Activated CD8-positive, alpha-beta memory T cell treated with anti-CD3 and anti-CD28 coated beads, Interleukin-2, amount 10 ng/mL, durations not matched to agents 7 days and 5 days (primary cell): ENCODE data around the gene CDS2. TPM values are rescaled to one million over a fixed set of nuclear protein-coding genes. Genes with fewer than 3 reads are reported as not detected.

Experiments
- ATAC-seq: fragments of 150-1000 bp; cut with Tn5 transposase; one replicate; pipeline ENCODE4 v1.10.0; 2021; ENCODE audit warnings: moderate library complexity
- CTCF ChIA-PET: fragments of 350-600 bp; sonication (Branson Sonifier 250); formaldehyde crosslinking; loops from one replicate; lab custom pipeline; 2021; ENCODE audit warnings: antibody characterized with exemption; lab: Charles Lee
- DNase-seq: peaks from one replicate; pipeline ENCODE4 v3.0.0-alpha.2; 2020
- H3K27ac Mint-ChIP-seq: one replicate; pipeline ENCODE4 v1.8.0; 2021; ENCODE audit warnings: mild to moderate bottlenecking, mixed read lengths
- H3K27me3 Mint-ChIP-seq: one replicate; pipeline ENCODE4 v1.8.0; 2021; ENCODE audit warnings: mixed read lengths
- H3K36me3 Mint-ChIP-seq: one replicate; pipeline ENCODE4 v1.8.0; 2021; ENCODE audit warnings: mild to moderate bottlenecking, mixed read lengths
- H3K4me1 Mint-ChIP-seq: one replicate; pipeline ENCODE4 v1.8.0; 2021; ENCODE audit warnings: mixed read lengths
- H3K4me3 Mint-ChIP-seq: one replicate; pipeline ENCODE4 v1.8.0; 2021; ENCODE audit warnings: mild to moderate bottlenecking, moderate library complexity, mixed read lengths
- H3K9me3 Mint-ChIP-seq: one replicate; pipeline ENCODE4 v1.8.0; 2022; ENCODE audit warnings: low read depth, mixed read lengths
- total RNA-seq, 2 experiments: library from RNA; stranded (reverse); gene quantifications; one replicate each; pipeline ENCODE4 v1.2.3, GENCODE V29; 2021

CDS2 gene
- total RNA-seq = 10 to 100 TPM; 62.2 to 63.5 TPM

DNA sequence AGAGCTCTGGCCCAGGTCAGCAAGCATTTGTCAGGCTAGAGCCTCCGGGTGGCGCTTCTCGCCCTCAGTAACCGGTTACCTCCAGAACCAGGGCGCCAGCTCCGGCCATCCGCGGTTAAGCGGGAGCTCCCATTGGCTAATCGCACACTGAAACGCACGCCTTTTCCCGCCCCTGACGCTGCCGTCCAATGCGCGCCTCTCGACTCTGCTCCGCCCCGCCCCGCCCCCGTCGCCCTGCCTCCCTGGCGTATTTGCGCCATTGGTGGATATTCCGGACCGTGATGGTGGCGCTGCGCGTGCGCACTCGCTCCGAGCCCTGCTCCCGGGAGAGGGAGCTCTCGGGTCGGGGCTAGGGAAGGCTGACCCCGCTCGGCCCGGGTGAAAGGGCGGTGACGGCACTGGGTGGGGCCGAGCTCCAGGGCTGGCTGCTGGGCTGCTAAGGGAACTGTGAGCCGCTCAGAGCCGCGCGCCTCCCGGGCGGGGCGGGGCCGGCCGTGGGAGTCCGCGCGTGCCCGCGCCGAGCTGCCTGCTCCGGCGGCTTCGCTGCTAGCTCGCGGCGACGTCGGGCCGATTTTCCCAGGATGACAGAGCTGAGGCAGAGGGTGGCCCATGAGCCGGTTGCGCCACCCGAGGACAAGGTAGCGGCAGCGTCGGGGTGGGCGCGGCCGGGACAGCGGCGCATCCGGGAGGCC lies at the start of gene CDS2:
Gene CDS2 (plus strand): TSS at position 497 of the 692 bp plus-strand sequence. CDS start 85 bp downstream, at position 582.
- CTCF ChIA-PET = interaction anchor here (0.7 to 5.8 kb wide), 30 partner anchors 10 to 483 kb away, joined by 3 to 102 read pairs (median 4); no protein-coding TSS in a partner anchor
- DNase-seq (peak; percentile 100), ATAC-seq (peak; percentile 90)
- H3K4me1 Mint-ChIP-seq = peaks cover 54% of the 10 kb centered on the region
- peaks cover 6% of the 10 kb centered on the region for H3K36me3 Mint-ChIP-seq
- peak within 1 kb of the TSS; percentile 96 for H3K27ac Mint-ChIP-seq
- H3K4me3 Mint-ChIP-seq = peak within 1 kb of the TSS; percentile 97
- no peaks in the 10 kb centered on the region for H3K27me3 Mint-ChIP-seq
- H3K9me3 Mint-ChIP-seq = no peaks in the 10 kb centered on the region

GRCh38 chr20:5077761-5078387 lies 48.9 kb upstream of the CDS2 start:
- Mint-ChIP-seq H3K4me3 (peak overlapping the region; percentile 70), H3K9me3 (no peaks in the 10 kb centered on the region), H3K27ac (peak overlapping the region; percentile 99), H3K4me1 (peaks cover 56% of the 10 kb centered on the region), H3K27me3 (no peaks in the 10 kb centered on the region), H3K36me3 (no peaks in the 10 kb centered on the region)
- CTCF ChIA-PET = interaction anchor here (0.8 to 1.7 kb wide), 2 partner anchors 21 to 49 kb away, joined by 4 to 6 read pairs; partner anchors contain the start of gene CDS2
- ATAC-seq (peak; percentile 48), DNase-seq (peak; percentile 56)

DNA sequence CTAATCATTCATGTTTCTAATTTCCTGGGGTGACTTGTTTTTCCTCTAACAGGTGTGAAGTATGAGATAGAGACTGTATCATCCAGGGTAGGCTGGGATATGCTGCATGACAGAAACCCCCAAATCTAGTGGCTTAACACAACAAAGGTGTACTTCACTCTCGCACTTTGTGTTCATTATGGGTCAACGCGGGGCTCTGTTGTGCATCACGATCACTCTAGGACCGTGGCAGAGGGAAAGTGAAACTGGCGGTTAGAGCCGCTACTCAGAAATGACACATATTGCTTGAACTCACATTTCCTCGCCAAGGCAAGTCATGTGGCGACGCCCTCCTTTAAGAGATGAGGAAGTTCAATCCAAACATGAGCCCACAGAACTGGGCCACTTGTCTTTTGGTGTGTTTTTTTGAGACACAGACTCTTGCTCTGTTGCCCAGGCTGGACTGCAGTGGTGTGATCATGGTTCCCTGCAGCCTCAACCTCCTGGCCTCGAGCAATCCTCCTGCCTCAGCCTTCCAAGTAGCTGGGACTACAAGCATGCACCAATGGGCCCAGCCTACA lies 48.3 kb upstream of the CDS2 start:
- no peaks in the 10 kb centered on the region for H3K36me3 Mint-ChIP-seq
- H3K9me3 Mint-ChIP-seq = no peaks in the 10 kb centered on the region
- peak; percentile 95 for DNase-seq
- peak overlapping the region; percentile 70 for H3K4me3 Mint-ChIP-seq
- H3K27me3 Mint-ChIP-seq = no peaks in the 10 kb centered on the region
- ATAC-seq = peak; percentile 97
- CTCF ChIA-PET = interaction anchor here (1.1 to 2.2 kb wide), 3 partner anchors 22 to 48 kb away, joined by 3 to 13 read pairs (median 6); no protein-coding TSS in a partner anchor
- H3K27ac Mint-ChIP-seq = peak overlapping the region; percentile 99
- H3K4me1 Mint-ChIP-seq = peaks cover 56% of the 10 kb centered on the region

- peaks cover 45% of the 10 kb centered on the region for H3K4me1 Mint-ChIP-seq
- H3K27ac Mint-ChIP-seq = peak overlapping the region; percentile 99
- DNase-seq = peak; percentile 52
- H3K4me3 Mint-ChIP-seq = no peak overlapping the region
- peaks cover under 1% of the 10 kb centered on the region for H3K36me3 Mint-ChIP-seq
- no peak for ATAC-seq
- no peaks in the 10 kb centered on the region for H3K27me3 Mint-ChIP-seq
- H3K9me3 Mint-ChIP-seq = no peaks in the 10 kb centered on the region
- CTCF ChIA-PET = interaction anchor here (0.9 to 3.5 kb wide), 7 partner anchors 16 to 81 kb away, joined by 3 to 18 read pairs (median 5); partner anchors contain the start of gene CDS2
Observed at GRCh38 chr20:5080384-5080877, 46.4 kb upstream of the CDS2 start.

DNA sequence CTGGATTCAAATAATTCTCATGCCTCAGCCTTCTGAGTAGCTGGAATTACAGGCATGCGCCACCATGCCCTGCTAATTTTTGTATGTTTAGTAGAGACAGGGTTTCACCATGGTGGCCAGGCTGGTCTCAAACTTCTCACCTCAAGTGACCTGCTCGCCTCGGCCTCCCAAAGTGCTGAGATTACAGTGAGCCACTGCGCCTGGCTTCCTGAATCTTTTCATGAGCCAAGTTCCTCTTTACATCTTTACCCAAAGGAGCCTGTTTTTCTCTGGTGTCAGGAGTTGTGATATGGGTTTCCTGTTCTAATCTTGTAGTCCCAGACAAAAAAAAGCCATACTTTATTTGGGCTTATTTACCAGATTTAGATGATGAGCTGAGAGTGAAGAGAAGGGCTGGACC lies 41.4 kb upstream of the CDS2 start:
- H3K27me3 Mint-ChIP-seq = no peaks in the 10 kb centered on the region
- peaks cover 1% of the 10 kb centered on the region for H3K36me3 Mint-ChIP-seq
- H3K9me3 Mint-ChIP-seq = no peaks in the 10 kb centered on the region
- H3K4me1 Mint-ChIP-seq = peaks cover 21% of the 10 kb centered on the region
- CTCF ChIA-PET = interaction anchor here (0.7 to 1.8 kb wide), 3 partner anchors 14 to 47 kb away, joined by 3 to 4 read pairs (median 4); no protein-coding TSS in a partner anchor
- no peak overlapping the region for H3K4me3 Mint-ChIP-seq
- no peak overlapping the region for H3K27ac Mint-ChIP-seq
- no peak for DNase-seq
- no peak for ATAC-seq

DNA sequence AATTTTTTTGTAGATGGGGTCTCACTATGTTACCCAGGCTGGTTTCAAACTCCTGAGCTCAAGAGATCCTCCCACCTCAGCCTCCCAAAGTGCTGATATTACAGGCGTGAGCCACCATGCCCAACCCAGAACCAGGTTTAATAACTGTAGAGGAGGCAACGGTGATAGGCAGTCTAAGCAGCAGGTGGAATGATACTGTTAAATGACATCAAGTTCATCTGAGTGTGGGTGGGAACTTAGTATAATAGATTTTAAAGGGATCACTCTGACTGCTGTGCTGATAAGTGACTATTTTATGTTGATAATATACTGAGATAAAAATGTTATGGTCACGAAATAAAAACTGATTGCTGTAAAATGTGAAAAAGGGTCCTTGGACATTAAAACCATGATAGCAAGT lies 38.1 kb upstream of the CDS2 start:
- no peak for ATAC-seq
- H3K4me1 Mint-ChIP-seq = peaks cover 13% of the 10 kb centered on the region
- H3K4me3 Mint-ChIP-seq = no peak overlapping the region
- H3K27ac Mint-ChIP-seq = no peak overlapping the region
- DNase-seq = no peak
- H3K36me3 Mint-ChIP-seq = peaks cover 9% of the 10 kb centered on the region
- H3K9me3 Mint-ChIP-seq = no peaks in the 10 kb centered on the region
- CTCF ChIA-PET = interaction anchor here (1.1 to 1.3 kb wide), 3 partner anchors 11 to 330 kb away, joined by 3 read pairs; no protein-coding TSS in a partner anchor
- H3K27me3 Mint-ChIP-seq = no peaks in the 10 kb centered on the region

DNA sequence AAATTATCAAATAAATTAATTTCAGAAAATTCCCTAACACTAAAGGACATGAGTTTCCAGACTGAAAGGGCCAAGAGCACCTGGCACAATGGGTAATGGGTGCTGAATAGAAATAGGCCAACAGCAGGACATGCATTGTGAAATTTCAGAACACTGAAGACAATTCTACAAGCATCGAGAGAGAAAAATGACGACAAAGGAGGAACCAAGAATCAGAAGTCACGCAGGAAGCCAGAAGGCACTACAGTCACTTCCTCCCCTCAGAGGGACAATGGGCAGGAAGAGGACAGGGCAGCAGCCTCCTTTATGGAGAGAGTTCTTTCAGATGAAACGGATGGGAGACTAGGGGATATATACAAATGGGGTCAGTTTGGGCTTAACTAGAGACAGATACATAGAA lies 36.6 kb upstream of the CDS2 start:
- Mint-ChIP-seq H3K4me1 (peaks cover 13% of the 10 kb centered on the region), H3K4me3 (no peak overlapping the region), H3K9me3 (no peaks in the 10 kb centered on the region), H3K27me3 (no peaks in the 10 kb centered on the region), H3K27ac (peak overlapping the region; percentile 75), H3K36me3 (peaks cover 9% of the 10 kb centered on the region)
- DNase-seq (no peak), ATAC-seq (peak; percentile 61)
- CTCF ChIA-PET = interaction anchor here (0.7 kb wide), 1 partner anchor 34 kb away, joined by 3 read pairs; no protein-coding TSS in a partner anchor

GRCh38 chr20:5091902-5092301 lies 34.9 kb upstream of the CDS2 start:
- ATAC-seq = no peak
- H3K4me3 Mint-ChIP-seq = no peak overlapping the region

DNA sequence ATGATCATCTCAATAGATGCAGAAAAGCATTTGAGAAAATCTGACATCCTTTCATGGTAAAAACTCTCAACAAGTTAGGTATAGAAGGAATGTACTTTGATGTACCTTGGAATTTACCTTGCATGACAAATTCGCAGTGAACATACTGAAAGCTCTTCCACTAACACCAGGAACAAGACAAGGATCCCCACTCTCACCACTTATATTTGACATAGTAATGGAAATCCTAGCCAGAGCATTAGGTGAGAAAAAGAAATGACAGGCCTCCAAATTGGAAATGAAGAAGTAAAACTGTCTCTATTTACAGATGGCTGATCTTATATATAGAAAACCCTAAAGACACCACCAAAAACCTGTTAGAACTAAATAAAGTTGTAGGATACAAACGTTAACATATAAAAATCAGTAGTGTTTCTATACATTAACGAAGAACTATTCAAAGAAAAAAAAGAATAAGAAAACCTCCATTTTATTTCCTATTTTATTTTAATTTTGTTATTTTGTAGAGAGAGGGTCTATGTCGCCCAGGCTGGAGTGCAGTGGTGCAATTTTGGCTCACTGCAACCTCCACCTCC lies 34.0 kb upstream of the CDS2 start:
- DNase-seq (no peak), ATAC-seq (no peak)
- Mint-ChIP-seq H3K27ac (no peak overlapping the region), H3K9me3 (no peaks in the 10 kb centered on the region), H3K4me3 (no peak overlapping the region), H3K4me1 (peaks cover 13% of the 10 kb centered on the region), H3K36me3 (peaks cover 10% of the 10 kb centered on the region), H3K27me3 (no peaks in the 10 kb centered on the region)
- CTCF ChIA-PET = interaction anchor here (0.6 to 1.9 kb wide), 3 partner anchors 8 to 137 kb away, joined by 3 to 12 read pairs (median 3); no protein-coding TSS in a partner anchor

More at GRCh38 chr20:5091902-5092301, 34.9 kb upstream of the CDS2 start:
- H3K27ac Mint-ChIP-seq = no peak overlapping the region
- peaks cover 13% of the 10 kb centered on the region for H3K4me1 Mint-ChIP-seq
- DNase-seq = no peak
- no peaks in the 10 kb centered on the region for H3K27me3 Mint-ChIP-seq
- H3K9me3 Mint-ChIP-seq = no peaks in the 10 kb centered on the region
- CTCF ChIA-PET = interaction anchor here (1.0 to 1.9 kb wide), 4 partner anchors 9 to 334 kb away, joined by 3 to 12 read pairs (median 3); no protein-coding TSS in a partner anchor
- peaks cover 8% of the 10 kb centered on the region for H3K36me3 Mint-ChIP-seq

DNA sequence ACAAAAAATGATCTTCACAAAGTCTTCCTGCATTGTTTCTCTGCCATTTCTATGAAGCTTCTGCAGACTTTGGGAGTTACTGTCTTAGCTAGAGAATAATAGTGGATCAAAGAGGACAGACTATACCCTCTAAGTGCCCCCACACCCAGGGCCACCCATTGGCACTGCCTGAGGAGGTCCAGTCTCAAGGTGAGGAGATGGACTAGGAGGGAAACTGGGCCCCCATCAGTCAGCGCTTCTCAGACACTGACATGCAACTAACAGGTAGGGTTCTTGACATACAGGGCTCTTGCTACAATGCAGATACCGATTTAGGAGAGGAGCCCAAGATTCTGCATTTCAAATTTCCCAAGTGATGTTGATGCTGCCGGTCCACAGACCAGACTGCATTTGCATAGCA lies 31.4 kb upstream of the CDS2 start:
- Mint-ChIP-seq H3K4me3 (no peak overlapping the region), H3K9me3 (no peaks in the 10 kb centered on the region), H3K27me3 (no peaks in the 10 kb centered on the region), H3K36me3 (peaks cover 28% of the 10 kb centered on the region), H3K27ac (no peak overlapping the region), H3K4me1 (peaks cover 2% of the 10 kb centered on the region)
- DNase-seq (no peak), ATAC-seq (no peak)
- CTCF ChIA-PET = interaction anchor here (0.5 to 8.6 kb wide), 2 partner anchors 7 to 38 kb away, joined by 3 to 109 read pairs; no protein-coding TSS in a partner anchor

DNA sequence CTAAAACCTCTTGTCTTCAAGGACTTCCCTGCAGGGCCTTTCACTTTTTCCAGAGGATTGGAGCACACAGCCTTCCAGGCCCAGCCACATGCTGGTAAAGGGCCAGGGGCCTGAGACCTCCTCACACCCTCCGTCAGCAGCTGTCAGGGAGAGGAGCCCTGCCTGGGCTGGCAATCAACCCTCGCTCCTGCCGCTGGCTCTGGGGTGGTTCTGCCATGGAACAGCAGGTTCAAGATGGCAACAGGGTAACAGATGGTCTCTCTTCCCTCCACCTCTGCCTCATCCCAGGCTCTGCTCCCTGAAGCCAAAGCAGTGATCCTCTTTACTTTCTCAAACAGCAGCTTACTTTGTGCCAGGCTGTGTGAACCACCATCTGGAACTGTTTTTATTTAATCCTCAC lies 30.9 kb upstream of the CDS2 start:
- no peaks in the 10 kb centered on the region for H3K9me3 Mint-ChIP-seq
- H3K4me3 Mint-ChIP-seq = no peak overlapping the region
- no peak for ATAC-seq
- peaks cover 3% of the 10 kb centered on the region for H3K4me1 Mint-ChIP-seq
- H3K27ac Mint-ChIP-seq = no peak overlapping the region
- CTCF ChIA-PET = interaction anchor here (0.5 to 8.6 kb wide), 3 partner anchors 8 to 130 kb away, joined by 3 to 109 read pairs (median 3); no protein-coding TSS in a partner anchor
- DNase-seq = no peak
- H3K27me3 Mint-ChIP-seq = no peaks in the 10 kb centered on the region
- peaks cover 30% of the 10 kb centered on the region for H3K36me3 Mint-ChIP-seq

DNA sequence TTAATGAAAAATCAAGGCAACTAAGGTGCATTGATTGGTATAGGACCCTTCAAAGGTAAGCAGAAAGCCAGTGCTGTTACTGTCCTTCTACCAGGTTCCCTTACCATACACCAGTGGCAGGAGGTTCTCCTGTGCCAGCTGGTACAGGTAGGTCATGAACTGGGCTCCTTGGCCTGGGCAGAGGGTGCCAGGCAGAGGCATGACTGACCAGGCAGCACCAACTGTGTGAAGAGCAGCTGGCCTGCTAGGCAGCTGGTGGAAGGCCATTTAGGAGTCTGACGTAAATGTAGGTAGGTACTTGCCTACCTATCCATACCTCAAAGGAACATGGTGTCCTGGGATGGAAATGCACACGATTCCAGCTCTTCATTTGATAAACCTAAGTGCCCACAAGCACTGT lies 30.3 kb upstream of the CDS2 start:
- Mint-ChIP-seq H3K4me1 (peaks cover 5% of the 10 kb centered on the region), H3K9me3 (no peaks in the 10 kb centered on the region), H3K27me3 (no peaks in the 10 kb centered on the region), H3K27ac (no peak overlapping the region), H3K36me3 (peaks cover 32% of the 10 kb centered on the region), H3K4me3 (no peak overlapping the region)
- CTCF ChIA-PET = interaction anchor here (1.2 to 8.6 kb wide), 2 partner anchors 16 to 40 kb away, joined by 5 to 109 read pairs; no protein-coding TSS in a partner anchor
- DNase-seq (no peak), ATAC-seq (no peak)
